Measurements from ENCODE around the gene EBI3.
"Not testable (repeated sequence)": the region's sequence is repeated elsewhere in the genome, so short reads cannot be mapped to it uniquely, and the experiment has no call there.

The EBI3 gene

DNA sequence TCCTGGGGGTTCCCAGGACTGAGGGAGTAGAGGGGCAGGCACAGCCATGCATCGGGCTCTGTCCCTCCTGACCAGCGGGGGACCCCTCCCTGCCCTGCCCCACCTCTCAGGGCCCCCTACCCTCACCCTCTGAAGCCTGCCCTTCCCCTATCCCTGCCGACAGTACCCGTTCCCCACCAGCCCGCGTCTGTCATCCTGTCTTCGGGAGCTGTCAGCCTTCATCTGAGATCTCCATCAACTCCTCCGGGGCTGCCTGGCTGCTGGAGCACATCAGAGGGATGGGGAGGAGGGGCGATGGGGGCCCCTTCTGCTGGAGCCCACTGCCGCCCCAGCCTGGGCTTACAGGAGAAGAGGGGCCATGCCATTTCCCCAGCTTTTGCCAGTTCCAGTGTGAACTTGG, 43.6 kb downstream of the EBI3 start:
- H3K4me3 ChIP-seq (replicated peaks in 1 of 2; ENCODE audit: low read depth in 2 of 2, low read length in 2 of 2): no peak overlapping the region
- DNase-seq (ENCODE audit: low read depth in 2 of 2): no peak
- TF ChIP-seq, protein P1, sequence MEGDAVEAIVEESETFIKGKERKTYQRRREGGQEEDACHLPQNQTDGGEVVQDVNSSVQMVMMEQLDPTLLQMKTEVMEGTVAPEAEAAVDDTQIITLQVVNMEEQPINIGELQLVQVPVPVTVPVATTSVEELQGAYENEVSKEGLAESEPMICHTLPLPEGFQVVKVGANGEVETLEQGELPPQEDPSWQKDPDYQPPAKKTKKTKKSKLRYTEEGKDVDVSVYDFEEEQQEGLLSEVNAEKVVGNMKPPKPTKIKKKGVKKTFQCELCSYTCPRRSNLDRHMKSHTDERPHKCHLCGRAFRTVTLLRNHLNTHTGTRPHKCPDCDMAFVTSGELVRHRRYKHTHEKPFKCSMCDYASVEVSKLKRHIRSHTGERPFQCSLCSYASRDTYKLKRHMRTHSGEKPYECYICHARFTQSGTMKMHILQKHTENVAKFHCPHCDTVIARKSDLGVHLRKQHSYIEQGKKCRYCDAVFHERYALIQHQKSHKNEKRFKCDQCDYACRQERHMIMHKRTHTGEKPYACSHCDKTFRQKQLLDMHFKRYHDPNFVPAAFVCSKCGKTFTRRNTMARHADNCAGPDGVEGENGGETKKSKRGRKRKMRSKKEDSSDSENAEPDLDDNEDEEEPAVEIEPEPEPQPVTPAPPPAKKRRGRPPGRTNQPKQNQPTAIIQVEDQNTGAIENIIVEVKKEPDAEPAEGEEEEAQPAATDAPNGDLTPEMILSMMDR (IDR thresholded peaks at IDR 0.05; ENCODE audit: low read depth, low read length): no peak

GRCh38 chr19:4274321-4274686, 45.0 kb downstream of the EBI3 start:
- H3K4me3 ChIP-seq (replicated peaks in 1 of 2; ENCODE audit: low read depth in 2 of 2, low read length in 2 of 2); DNase-seq (ENCODE audit: low read depth in 2 of 2): not testable (repeated sequence)

DNA sequence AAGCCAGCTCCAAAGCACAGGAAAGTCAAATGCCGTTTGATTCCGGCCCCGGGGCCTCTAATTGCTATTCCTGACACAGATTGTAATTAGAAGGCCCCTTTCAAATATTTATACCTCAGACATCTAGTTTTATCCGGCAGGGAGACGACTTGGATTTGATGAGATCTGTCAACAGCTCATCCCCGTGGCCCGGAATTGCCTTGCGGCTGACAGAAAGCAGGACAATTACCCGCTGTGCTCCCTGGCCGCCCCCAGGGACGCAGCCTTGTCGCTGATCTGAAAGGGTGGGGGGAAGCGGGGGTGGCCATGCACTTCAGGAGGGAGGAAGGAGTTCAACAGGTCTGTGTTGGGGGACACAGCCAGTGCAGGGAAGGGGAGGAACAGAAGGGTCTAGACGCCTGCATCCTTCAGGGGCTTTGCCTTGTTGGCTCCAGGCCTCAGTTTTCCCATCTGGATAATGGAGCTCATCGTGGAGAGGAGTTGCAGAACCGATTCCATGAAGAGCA, 47.9 kb downstream of the EBI3 start:
- no peak for DNase-seq (ENCODE audit: low read depth in 2 of 2)
- H3K4me3 ChIP-seq (replicated peaks in 1 of 2; ENCODE audit: low read depth in 2 of 2, low read length in 2 of 2): no peak overlapping the region
- TF ChIP-seq, protein P1 (IDR thresholded peaks at IDR 0.05; ENCODE audit: low read depth, low read length): no peak

GRCh38 chr19:4278010-4278409, 48.7 kb downstream of the EBI3 start:
- DNase-seq (ENCODE audit: low read depth in 2 of 2): no peak
- TF ChIP-seq, protein P1 (IDR thresholded peaks at IDR 0.05; ENCODE audit: low read depth, low read length): no peak
- H3K4me3 ChIP-seq (replicated peaks in 1 of 2; ENCODE audit: low read depth in 2 of 2, low read length in 2 of 2): no peak overlapping the region

GRCh38 chr19:4278419-4279266, 49.3 kb downstream of the EBI3 start, which contains the start of gene SHD:
SHD (plus strand) TSS chr19:4279266; CDS start chr19:4280064, 798 bp downstream.
- DNase-seq (ENCODE audit: low read depth in 2 of 2): no peak
- no peak within 1 kb of the TSS for H3K4me3 ChIP-seq (replicated peaks in 1 of 2; ENCODE audit: low read depth in 2 of 2, low read length in 2 of 2)
- TF ChIP-seq, protein P1 (IDR thresholded peaks at IDR 0.05; ENCODE audit: low read depth, low read length): no peak

GRCh38 chr19:4279267-4279529, 49.9 kb downstream of the EBI3 start:
- DNase-seq (ENCODE audit: low read depth in 2 of 2): no peak
- H3K4me3 ChIP-seq (replicated peaks in 1 of 2; ENCODE audit: low read depth in 2 of 2, low read length in 2 of 2): no peak overlapping the region
- TF ChIP-seq, protein P1 (IDR thresholded peaks at IDR 0.05; ENCODE audit: low read depth, low read length): no peak

DNA sequence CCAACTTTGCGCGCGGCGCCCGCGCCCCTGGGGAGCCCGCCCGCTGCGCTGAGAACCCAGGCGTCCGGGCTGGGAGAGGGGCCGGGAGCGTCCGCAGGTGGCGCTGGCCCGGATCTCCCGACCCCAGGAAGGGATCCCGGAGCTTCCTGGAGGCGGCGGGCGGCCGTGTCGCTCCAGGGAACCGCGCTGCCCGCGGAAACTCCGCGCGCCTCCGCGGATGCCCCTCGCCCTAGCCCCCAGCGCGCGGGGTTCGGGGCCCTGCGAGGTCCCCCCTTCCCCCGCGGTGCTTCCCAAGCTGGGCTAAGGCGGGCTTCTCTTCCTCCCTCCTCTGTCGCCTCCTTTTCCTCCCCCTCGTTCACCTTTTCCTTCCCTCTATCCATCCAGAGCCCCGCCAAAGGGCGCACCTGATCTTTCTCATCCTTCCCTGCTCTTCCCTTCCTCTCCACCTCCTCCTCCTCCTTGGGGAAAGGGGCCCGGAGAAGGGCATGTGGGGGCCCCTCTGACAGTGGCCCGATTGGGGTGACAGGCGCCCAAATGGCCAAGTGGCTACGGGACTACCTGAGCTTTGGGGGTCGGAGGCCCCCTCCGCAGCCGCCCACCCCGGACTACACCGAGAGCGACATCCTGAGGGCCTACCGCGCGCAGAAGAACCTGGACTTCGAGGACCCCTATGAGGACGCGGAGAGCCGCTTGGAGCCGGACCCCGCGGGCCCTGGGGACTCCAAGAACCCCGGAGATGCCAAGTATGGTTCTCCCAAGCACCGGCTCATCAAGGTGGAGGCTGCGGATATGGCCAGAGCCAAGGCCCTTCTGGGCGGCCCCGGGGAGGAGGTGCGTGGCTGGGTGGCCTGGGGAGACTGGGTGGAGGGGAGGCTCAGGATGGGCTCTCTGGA, 50.5 kb downstream of the EBI3 start:
- TF ChIP-seq, protein P1 (IDR thresholded peaks at IDR 0.05; ENCODE audit: low read depth, low read length): no peak
- no peak for DNase-seq (ENCODE audit: low read depth in 2 of 2)
- no peak overlapping the region for H3K4me3 ChIP-seq (replicated peaks in 1 of 2; ENCODE audit: low read depth in 2 of 2, low read length in 2 of 2)

Measured in cardiac fibroblast (primary cell).